Ishikawa (cell line): ENCODE results near the gene GRIK5.

Experiments used
- CEBPB ChIP-seq: IDR thresholded peaks from 2 replicates; pipeline ENCODE4 v1.6.1; 2012
- NFIC ChIP-seq: IDR thresholded peaks from 2 replicates; pipeline ENCODE4 v1.6.1; 2012
- RAD21 ChIP-seq: IDR thresholded peaks from 2 replicates; pipeline ENCODE4 v1.6.1; 2012; ENCODE audit warnings: low read depth
- TAF1 ChIP-seq: IDR thresholded peaks from 2 replicates; pipeline ENCODE4 v1.6.1; 2012; ENCODE audit warnings: low read depth, mild to moderate bottlenecking
- YY1 ChIP-seq: IDR thresholded peaks from 2 replicates; pipeline ENCODE4 v1.6.1; 2012; ENCODE audit warnings: low read depth
- TF ChIP-seq, protein P1 (sequence below): IDR thresholded peaks from 2 replicates; pipeline ENCODE4 v1.6.1; 2012

GRCh38 chr19:41987141-41987860 is 82.7 kb downstream of the GRIK5 start:
- no peak for TF ChIP-seq CEBPB
- no peak for TF ChIP-seq YY1
- TF ChIP-seq RAD21 = no peak
- TF ChIP-seq, protein P1, sequence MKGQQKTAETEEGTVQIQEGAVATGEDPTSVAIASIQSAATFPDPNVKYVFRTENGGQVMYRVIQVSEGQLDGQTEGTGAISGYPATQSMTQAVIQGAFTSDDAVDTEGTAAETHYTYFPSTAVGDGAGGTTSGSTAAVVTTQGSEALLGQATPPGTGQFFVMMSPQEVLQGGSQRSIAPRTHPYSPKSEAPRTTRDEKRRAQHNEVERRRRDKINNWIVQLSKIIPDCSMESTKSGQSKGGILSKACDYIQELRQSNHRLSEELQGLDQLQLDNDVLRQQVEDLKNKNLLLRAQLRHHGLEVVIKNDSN = no peak
- TF ChIP-seq TAF1 = no peak
- TF ChIP-seq NFIC = no peak
